ENCODE measurements around the gene PDPK1.

DNA sequence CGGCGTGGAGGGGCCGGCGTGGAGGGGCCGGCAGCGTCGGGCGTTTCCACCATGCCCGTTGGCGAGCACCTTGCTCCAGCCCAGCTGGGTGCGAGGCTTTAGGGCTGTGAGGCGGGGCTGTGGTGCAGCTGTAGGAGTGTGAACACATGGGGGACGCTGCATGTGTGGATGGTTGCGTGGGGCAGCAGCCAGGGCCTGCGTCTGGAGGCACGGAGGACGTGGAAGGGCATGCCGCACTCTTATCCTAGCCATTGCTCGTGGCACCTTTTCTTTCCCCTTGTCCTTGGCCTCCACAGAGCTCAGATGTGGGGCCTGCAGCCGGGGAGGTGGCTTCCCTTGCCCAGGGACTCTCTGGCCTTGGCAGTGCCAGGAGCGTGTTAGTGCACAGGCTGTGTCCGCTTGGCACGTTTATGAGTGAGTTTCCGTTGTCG is 47.8 kb downstream of the PDPK1 start:
- TF ChIP-seq RCOR1 (IDR thresholded peaks at IDR 0.05; ENCODE audit: insufficient replicate concordance, low read length) = no peak
- TF ChIP-seq, protein P1, sequence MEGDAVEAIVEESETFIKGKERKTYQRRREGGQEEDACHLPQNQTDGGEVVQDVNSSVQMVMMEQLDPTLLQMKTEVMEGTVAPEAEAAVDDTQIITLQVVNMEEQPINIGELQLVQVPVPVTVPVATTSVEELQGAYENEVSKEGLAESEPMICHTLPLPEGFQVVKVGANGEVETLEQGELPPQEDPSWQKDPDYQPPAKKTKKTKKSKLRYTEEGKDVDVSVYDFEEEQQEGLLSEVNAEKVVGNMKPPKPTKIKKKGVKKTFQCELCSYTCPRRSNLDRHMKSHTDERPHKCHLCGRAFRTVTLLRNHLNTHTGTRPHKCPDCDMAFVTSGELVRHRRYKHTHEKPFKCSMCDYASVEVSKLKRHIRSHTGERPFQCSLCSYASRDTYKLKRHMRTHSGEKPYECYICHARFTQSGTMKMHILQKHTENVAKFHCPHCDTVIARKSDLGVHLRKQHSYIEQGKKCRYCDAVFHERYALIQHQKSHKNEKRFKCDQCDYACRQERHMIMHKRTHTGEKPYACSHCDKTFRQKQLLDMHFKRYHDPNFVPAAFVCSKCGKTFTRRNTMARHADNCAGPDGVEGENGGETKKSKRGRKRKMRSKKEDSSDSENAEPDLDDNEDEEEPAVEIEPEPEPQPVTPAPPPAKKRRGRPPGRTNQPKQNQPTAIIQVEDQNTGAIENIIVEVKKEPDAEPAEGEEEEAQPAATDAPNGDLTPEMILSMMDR (conservative IDR thresholded peaks at IDR 0.05; ENCODE audit: low read depth, low read length) = no peak
- no peak for TF ChIP-seq FOS (IDR thresholded peaks at IDR 0.05; ENCODE audit: low read depth, low read length)
- TF ChIP-seq POLR2A (IDR thresholded peaks at IDR 0.05; ENCODE audit: low read depth, low read length) = no peak
- no peak for TF ChIP-seq MAFK (IDR thresholded peaks at IDR 0.05; ENCODE audit: low read depth, low read length)
- TF ChIP-seq RAD21 (IDR thresholded peaks at IDR 0.05; ENCODE audit: low read length) = no peak
- TF ChIP-seq MAZ (IDR thresholded peaks at IDR 0.05; ENCODE audit: borderline replicate concordance, low read depth, low read length) = no peak

All from IMR-90 (cell line).